H9 (cell line): ENCODE measurements around the gene FOXN4. TPM values are rescaled to one million over a fixed set of nuclear protein-coding genes. Genes with fewer than 3 reads are reported as not detected.
A peak's percentile ranks its signal among the peaks of the same experiment; 100 is the strongest.

Experiments used
- DNase-seq: peaks from one replicate; pipeline ENCODE4 v3.0.0-alpha.2; 2017
- H2AFZ ChIP-seq: one replicate; pipeline ENCODE4 v1.6.1; 2013; ENCODE audit warnings: mild to moderate bottlenecking, low read length, control low read depth, moderate library complexity
- H2AK5ac ChIP-seq: 2 replicates; pipeline ENCODE4 v1.6.1; 2013; ENCODE audit warnings: low read length, control low read depth, mixed read lengths; ENCODE audit not compliant: insufficient read length
- H2BK120ac ChIP-seq: one replicate; pipeline ENCODE4 v1.6.1; 2013; ENCODE audit warnings: low read depth, mild to moderate bottlenecking, low read length, control low read depth, inconsistent platforms; ENCODE audit not compliant: poor library complexity, severe bottlenecking
- H2BK12ac ChIP-seq: 2 replicates; pipeline ENCODE4 v1.6.1; 2013; ENCODE audit warnings: low read length, control low read depth, mixed read lengths, low read depth; ENCODE audit not compliant: insufficient read length
- H2BK15ac ChIP-seq: 2 replicates; pipeline ENCODE4 v1.6.1; 2013; ENCODE audit warnings: low read depth, low read length, control low read depth
- H2BK20ac ChIP-seq: one replicate; pipeline ENCODE4 v1.6.1; 2013; ENCODE audit warnings: low read depth, mild to moderate bottlenecking, low read length, control low read depth, inconsistent platforms; ENCODE audit not compliant: poor library complexity, severe bottlenecking
- H2BK5ac ChIP-seq: 2 replicates; pipeline ENCODE4 v1.6.1; 2013; ENCODE audit warnings: low read length, control low read depth, mixed read lengths; ENCODE audit not compliant: insufficient read length
- H3K14ac ChIP-seq: 2 replicates; pipeline ENCODE4 v1.6.1; 2013; ENCODE audit warnings: low read length, control low read depth; ENCODE audit not compliant: insufficient read depth
- H3K18ac ChIP-seq: 2 replicates; pipeline ENCODE4 v1.6.1; 2013; ENCODE audit warnings: low read depth, mild to moderate bottlenecking, mixed read lengths, low read length, control low read depth; ENCODE audit not compliant: insufficient read length
- H3K23ac ChIP-seq: 2 replicates; pipeline ENCODE4 v1.6.1; 2013; ENCODE audit warnings: low read length, control low read depth, mixed read lengths, low read depth; ENCODE audit not compliant: insufficient read length
- H3K23me2 ChIP-seq: 2 replicates; pipeline ENCODE4 v1.6.1; 2013; ENCODE audit warnings: low read depth, mild to moderate bottlenecking, mixed read lengths, low read length, control low read depth; ENCODE audit not compliant: insufficient read length, poor library complexity, severe bottlenecking
- H3K27ac ChIP-seq: 2 replicates; pipeline ENCODE4 v1.5.1; 2013; ENCODE audit warnings: low read length, control low read depth, mixed read lengths, low read depth; ENCODE audit not compliant: insufficient read length
- H3K27me3 ChIP-seq: 2 replicates; pipeline ENCODE4 v1.6.1; 2013; ENCODE audit warnings: low read length, control low read depth, inconsistent platforms; ENCODE audit not compliant: insufficient read depth
- H3K4ac ChIP-seq: 2 replicates; pipeline ENCODE4 v1.6.1; 2013; ENCODE audit warnings: low read depth, mild to moderate bottlenecking, control low read depth, inconsistent platforms, low read length, moderate library complexity
- H3K4me1 ChIP-seq: 2 replicates; pipeline ENCODE4 v1.6.1; 2013; ENCODE audit warnings: low read length, control low read depth, inconsistent platforms; ENCODE audit not compliant: insufficient read depth
- H3K4me2 ChIP-seq: 2 replicates; pipeline ENCODE4 v1.6.1; 2013; ENCODE audit warnings: low read length, control low read depth, mixed read lengths; ENCODE audit not compliant: insufficient read length, insufficient read depth
- H3K56ac ChIP-seq: 2 replicates; pipeline ENCODE4 v1.6.1; 2013; ENCODE audit warnings: low read depth, mild to moderate bottlenecking, mixed read lengths, low read length, control low read depth; ENCODE audit not compliant: insufficient read length
- H3K79me1 ChIP-seq: 2 replicates; pipeline ENCODE4 v1.6.1; 2013; ENCODE audit warnings: low read depth, mild to moderate bottlenecking, moderate library complexity, low read length, control low read depth, inconsistent platforms; ENCODE audit not compliant: insufficient read depth, poor library complexity, severe bottlenecking
- H3K79me2 ChIP-seq: 2 replicates; pipeline ENCODE4 v1.6.1; 2013; ENCODE audit warnings: low read length, control low read depth, inconsistent platforms; ENCODE audit not compliant: insufficient read depth
- H3K9ac ChIP-seq: 2 replicates; pipeline ENCODE4 v1.6.1; 2013; ENCODE audit warnings: low read length, control low read depth, mixed read lengths; ENCODE audit not compliant: insufficient read length; ENCODE audit errors: extremely low read depth
- H3K9me3 ChIP-seq: one replicate; pipeline ENCODE4 v1.6.1; 2013; ENCODE audit warnings: low read depth, low read length, inconsistent platforms; ENCODE audit not compliant: control insufficient read depth
- H3T11ph ChIP-seq: one replicate; pipeline ENCODE4 v1.6.1; 2013; ENCODE audit warnings: mild to moderate bottlenecking, low read length, control low read depth, inconsistent platforms
- H4K20me1 ChIP-seq: one replicate; pipeline ENCODE4 v1.6.1; 2013; ENCODE audit not compliant: control insufficient read depth, insufficient read length, insufficient read depth
- H4K5ac ChIP-seq: 2 replicates; pipeline ENCODE4 v1.6.1; 2013; ENCODE audit warnings: low read depth, mild to moderate bottlenecking, mixed read lengths, low read length, control low read depth; ENCODE audit not compliant: insufficient read length
- H4K8ac ChIP-seq: replicated peaks from 2 replicates; pipeline ENCODE4 v1.6.1; 2013; ENCODE audit warnings: low read length, control low read depth, mixed read lengths, low read depth; ENCODE audit not compliant: insufficient read length
- H4K91ac ChIP-seq: 2 replicates; pipeline ENCODE4 v1.6.1; 2013; ENCODE audit warnings: low read depth, mild to moderate bottlenecking, moderate library complexity, mixed read lengths, low read length, control low read depth; ENCODE audit not compliant: insufficient read length
- H3K27ac Mint-ChIP-seq, 3 experiments: 2 replicates in 2 of 3; 3 replicates in 1 of 3; pipeline ENCODE4 v1.8.0; 2020 to 2021; ENCODE audit warnings: mixed read lengths in 3 of 3, mild to moderate bottlenecking in 1 of 3, moderate library complexity in 1 of 3
- H3K27me3 Mint-ChIP-seq: 2 replicates; pipeline ENCODE4 v1.8.0; 2021; ENCODE audit warnings: low read depth, mild to moderate bottlenecking, moderate library complexity, mixed read lengths
- H3K36me3 Mint-ChIP-seq, 3 experiments: 2 replicates in 2 of 3; 3 replicates in 1 of 3; pipeline ENCODE4 v1.8.0; 2020 to 2021; ENCODE audit warnings: low read depth in 3 of 3, mixed read lengths in 3 of 3; ENCODE audit not compliant: insufficient read depth in 1 of 3
- H3K4me1 Mint-ChIP-seq, 2 experiments: 2 replicates each; pipeline ENCODE4 v1.8.0; 2020; ENCODE audit warnings: mixed read lengths in 2 of 2
- H3K4me3 Mint-ChIP-seq, 2 experiments: 2 replicates in 1 of 2; 3 replicates in 1 of 2; pipeline ENCODE4 v1.8.0; 2020 to 2021; ENCODE audit warnings: mild to moderate bottlenecking in 2 of 2, mixed read lengths in 2 of 2, moderate library complexity in 1 of 2
- H3K9me3 Mint-ChIP-seq, 2 experiments: 2 replicates in 1 of 2; 3 replicates in 1 of 2; pipeline ENCODE4 v1.8.0; 2020; ENCODE audit warnings: mild to moderate bottlenecking in 2 of 2, mixed read lengths in 2 of 2, moderate library complexity in 1 of 2
- WGBS: extraction: QIAGEN DNeasy Blood & Tissue Kit; methylation state at CpG from one replicate; pipeline ENCODE4 v1.1.7; 2013; ENCODE audit warnings: missing lambda C conversion rate, low lambda C conversion rate, mixed read lengths; ENCODE audit not compliant: insufficient read length; ENCODE audit errors: extremely low coverage; 5-methylcytosine and 5-hydroxymethylcytosine counted together
- total RNA-seq: library from RNA; stranded (reverse); gene quantifications from 2 replicates; pipeline ENCODE4 v1.2.1, GENCODE V29; 2021
- TF ChIP-seq, protein P1 (sequence below): fragments of 200-600 bp; sonication (generic); conservative IDR thresholded peaks from 3 replicates; pipeline ENCODE4 v1.8.0; 2021; ENCODE audit warnings: antibody characterized with exemption, mild to moderate bottlenecking

FOXN4 gene
- total RNA-seq, 1 experiment from 2014 or later = 0.39 TPM

DNA sequence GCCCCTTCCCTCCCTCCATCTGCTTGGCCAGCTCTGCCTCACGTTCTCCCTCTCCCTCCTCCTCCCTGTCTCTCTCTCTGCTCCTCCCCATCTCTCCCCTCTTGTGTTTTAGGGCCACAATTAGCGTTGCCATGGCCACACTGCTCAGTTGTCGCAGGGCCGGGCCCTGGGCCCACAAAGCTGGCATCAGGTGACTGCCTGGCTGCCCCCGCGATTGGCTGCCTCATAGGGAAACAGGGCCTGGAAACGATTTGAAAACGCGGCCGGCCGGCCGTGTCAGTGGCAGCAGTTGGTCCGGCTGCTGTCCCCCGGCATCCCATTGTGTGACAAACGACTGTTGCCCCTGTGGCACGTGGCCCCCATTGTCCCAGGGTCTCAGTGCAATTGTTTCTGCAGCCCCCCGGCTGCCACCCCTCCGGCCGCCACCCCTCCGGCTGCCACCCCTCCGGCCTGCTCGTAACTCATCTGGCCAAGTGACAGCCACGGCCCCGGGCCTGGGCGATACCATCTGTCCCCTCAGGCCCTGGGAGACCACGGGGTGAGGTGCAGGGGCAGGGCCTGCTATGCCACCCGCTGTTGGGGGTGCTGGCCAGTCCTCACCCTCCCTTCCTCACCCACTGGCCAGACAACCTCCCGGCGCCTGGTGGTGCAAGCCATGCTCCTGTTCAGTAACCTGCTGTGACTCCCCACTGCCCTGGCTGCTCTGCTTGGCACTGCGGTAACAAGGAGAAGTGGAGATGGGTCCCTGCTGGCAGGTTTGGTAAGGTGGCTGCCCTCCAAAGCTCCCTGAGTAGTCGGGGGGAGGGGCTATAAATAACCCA lies 17.4 kb downstream of the FOXN4 start:
- Histone ChIP-seq H3K23ac (no peak overlapping the region), H3K14ac (peak overlapping the region; percentile 91), H2AK5ac (no peak overlapping the region), H3K4me2 (peak overlapping the region; percentile 12), H3T11ph (no peak overlapping the region), H4K91ac (no peak overlapping the region), H3K4ac (peak overlapping the region; percentile 93; the same call in 1 of the 2 replicates), H3K79me2 (no peaks in the 10 kb centered on the region), H2BK15ac (0 out of 2 replicates have a peak overlapping the region, but pooled peaks have one; percentile 1), H3K27me3 (no peaks in the 10 kb centered on the region), H2BK120ac (peak overlapping the region; percentile 91), H2BK20ac (peak overlapping the region; percentile 84), H3K23me2 (peaks cover 3% of the 10 kb centered on the region), H3K9ac (no peak overlapping the region), H2BK12ac (peak overlapping the region; percentile 91), H4K8ac (no peak overlapping the region), H2BK5ac (no peak overlapping the region), H2AFZ (no peak overlapping the region), H3K79me1 (no peaks in the 10 kb centered on the region), H4K20me1 (no peaks in the 10 kb centered on the region), H3K18ac (peak overlapping the region; percentile 98), H3K56ac (no peak overlapping the region), H3K27ac (no peak overlapping the region), H4K5ac (peak overlapping the region; percentile 60), H3K4me1 (peaks cover 4% of the 10 kb centered on the region; the same call in 1 of the 2 replicates), H3K9me3 (no peaks in the 10 kb centered on the region)
- no peak overlapping the region for H3K27ac Mint-ChIP-seq
- no CpG with 5 or more reads among the region's 31 CpGs for WGBS
- H3K9me3 Mint-ChIP-seq = no peaks in the 10 kb centered on the region
- peaks cover 8 to 29% of the 10 kb centered on the region in 2 experiments for H3K4me1 Mint-ChIP-seq
- H3K4me3 Mint-ChIP-seq = peak overlapping the region in 1 of 2 experiments; percentile 58; a peak in 2 of 5 replicates
- H3K27me3 Mint-ChIP-seq = peaks cover 3% of the 10 kb centered on the region
- H3K36me3 Mint-ChIP-seq = no peaks in the 10 kb centered on the region
- TF ChIP-seq, protein P1, sequence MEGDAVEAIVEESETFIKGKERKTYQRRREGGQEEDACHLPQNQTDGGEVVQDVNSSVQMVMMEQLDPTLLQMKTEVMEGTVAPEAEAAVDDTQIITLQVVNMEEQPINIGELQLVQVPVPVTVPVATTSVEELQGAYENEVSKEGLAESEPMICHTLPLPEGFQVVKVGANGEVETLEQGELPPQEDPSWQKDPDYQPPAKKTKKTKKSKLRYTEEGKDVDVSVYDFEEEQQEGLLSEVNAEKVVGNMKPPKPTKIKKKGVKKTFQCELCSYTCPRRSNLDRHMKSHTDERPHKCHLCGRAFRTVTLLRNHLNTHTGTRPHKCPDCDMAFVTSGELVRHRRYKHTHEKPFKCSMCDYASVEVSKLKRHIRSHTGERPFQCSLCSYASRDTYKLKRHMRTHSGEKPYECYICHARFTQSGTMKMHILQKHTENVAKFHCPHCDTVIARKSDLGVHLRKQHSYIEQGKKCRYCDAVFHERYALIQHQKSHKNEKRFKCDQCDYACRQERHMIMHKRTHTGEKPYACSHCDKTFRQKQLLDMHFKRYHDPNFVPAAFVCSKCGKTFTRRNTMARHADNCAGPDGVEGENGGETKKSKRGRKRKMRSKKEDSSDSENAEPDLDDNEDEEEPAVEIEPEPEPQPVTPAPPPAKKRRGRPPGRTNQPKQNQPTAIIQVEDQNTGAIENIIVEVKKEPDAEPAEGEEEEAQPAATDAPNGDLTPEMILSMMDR = no peak
- DNase-seq = peak; percentile 97
